HUES48 (cell line): ENCODE measurements around the gene UNC93A.
A peak's percentile ranks its signal among the peaks of the same experiment; 100 is the strongest.
"Not testable (repeated sequence)": the region's sequence is repeated elsewhere in the genome, so short reads cannot be mapped to it uniquely, and the experiment has no call there.

ENCODE experiments used
- H3K27ac ChIP-seq: one replicate; pipeline ENCODE4 v1.7.0; 2013; ENCODE audit warnings: low read depth, low read length, inconsistent platforms
- H3K27me3 ChIP-seq: 2 replicates; pipeline ENCODE4 v1.6.1; 2013; ENCODE audit warnings: mild to moderate bottlenecking, low read length; ENCODE audit not compliant: control insufficient read depth, insufficient read depth
- H3K36me3 ChIP-seq: 2 replicates; pipeline ENCODE4 v1.6.1; 2013; ENCODE audit warnings: low read length; ENCODE audit not compliant: control insufficient read depth, insufficient read depth
- H3K4me1 ChIP-seq: 2 replicates; pipeline ENCODE4 v1.6.1; 2013; ENCODE audit warnings: mild to moderate bottlenecking, low read length; ENCODE audit not compliant: control insufficient read depth, insufficient read depth
- H3K4me3 ChIP-seq: 2 replicates; pipeline ENCODE4 v1.5.1; 2013; ENCODE audit warnings: mild to moderate bottlenecking, low read depth, low read length
- H3K9ac ChIP-seq: 2 replicates; pipeline ENCODE4 v1.6.1; 2013; ENCODE audit warnings: mild to moderate bottlenecking, low read depth, low read length, moderate library complexity
- H3K9me3 ChIP-seq: 2 replicates; pipeline ENCODE4 v1.6.1; 2013; ENCODE audit warnings: low read length; ENCODE audit not compliant: control insufficient read depth, insufficient read depth

UNC93A gene

GRCh38 chr6:167290786-167291622, at the start of gene UNC93A:
UNC93A (plus strand) TSS chr6:167291315; CDS start chr6:167291490, 175 bp downstream.
- H3K4me3 ChIP-seq = no peak within 1 kb of the TSS
- H3K27ac ChIP-seq = no peak within 1 kb of the TSS
- H3K9ac ChIP-seq = no peak within 1 kb of the TSS
- H3K4me1 ChIP-seq = peaks cover 14% of the 10 kb centered on the region
- H3K36me3 ChIP-seq = no peaks in the 10 kb centered on the region
- H3K9me3 ChIP-seq = no peaks in the 10 kb centered on the region
- no peaks in the 10 kb centered on the region for H3K27me3 ChIP-seq

- Histone ChIP-seq H3K4me1 (peaks cover 47% of the 10 kb centered on the region), H3K36me3 (peaks cover 19% of the 10 kb centered on the region), H3K27ac (peak overlapping the region; percentile 21)
- H3K9ac ChIP-seq, H3K9me3 ChIP-seq, H3K27me3 ChIP-seq, H3K4me3 ChIP-seq: not testable (repeated sequence)
Measured at GRCh38 chr6:167241321-167242134, 49.6 kb upstream of the UNC93A start.

GRCh38 chr6:167242135-167242506, 49.0 kb upstream of the UNC93A start:
- H3K27me3 ChIP-seq, H3K9me3 ChIP-seq, H3K9ac ChIP-seq, H3K27ac ChIP-seq, H3K4me3 ChIP-seq: not testable (repeated sequence)
- Histone ChIP-seq H3K36me3 (peaks cover 23% of the 10 kb centered on the region), H3K4me1 (peaks cover 45% of the 10 kb centered on the region)

GRCh38 chr6:167242511-167243051, 48.5 kb upstream of the UNC93A start:
- H3K27me3 ChIP-seq, H3K9me3 ChIP-seq, H3K4me3 ChIP-seq, H3K9ac ChIP-seq: not testable (repeated sequence)
- Histone ChIP-seq H3K4me1 (peaks cover 44% of the 10 kb centered on the region), H3K36me3 (peaks cover 19% of the 10 kb centered on the region), H3K27ac (peak overlapping the region; percentile 6)

GRCh38 chr6:167244064-167244960, 46.8 kb upstream of the UNC93A start:
- Histone ChIP-seq H3K9ac (no peak overlapping the region), H3K27me3 (no peaks in the 10 kb centered on the region), H3K36me3 (peaks cover 5% of the 10 kb centered on the region), H3K4me1 (peaks cover 41% of the 10 kb centered on the region), H3K27ac (peak overlapping the region; percentile 69), H3K9me3 (no peaks in the 10 kb centered on the region), H3K4me3 (peak overlapping the region; percentile 27)

- H3K27me3 ChIP-seq = no peaks in the 10 kb centered on the region
- peak overlapping the region; percentile 69 for H3K27ac ChIP-seq
- peaks cover 5% of the 10 kb centered on the region for H3K36me3 ChIP-seq
- H3K4me3 ChIP-seq = peak overlapping the region; percentile 27
- no peaks in the 10 kb centered on the region for H3K9me3 ChIP-seq
- peaks cover 41% of the 10 kb centered on the region for H3K4me1 ChIP-seq
- no peak overlapping the region for H3K9ac ChIP-seq
Measured at GRCh38 chr6:167244991-167245390, 46.1 kb upstream of the UNC93A start.

GRCh38 chr6:167245591-167245990, 45.5 kb upstream of the UNC93A start:
- Histone ChIP-seq H3K27ac (peak overlapping the region; percentile 56), H3K9me3 (no peaks in the 10 kb centered on the region), H3K9ac (no peak overlapping the region), H3K4me1 (peaks cover 41% of the 10 kb centered on the region), H3K27me3 (no peaks in the 10 kb centered on the region), H3K4me3 (no peak overlapping the region), H3K36me3 (peaks cover 5% of the 10 kb centered on the region)

- Histone ChIP-seq H3K4me3 (no peak overlapping the region), H3K27ac (peak overlapping the region; percentile 21), H3K36me3 (peaks cover 5% of the 10 kb centered on the region), H3K27me3 (no peaks in the 10 kb centered on the region), H3K9ac (no peak overlapping the region), H3K9me3 (no peaks in the 10 kb centered on the region), H3K4me1 (peaks cover 39% of the 10 kb centered on the region)
Measured at GRCh38 chr6:167247814-167248595, 43.1 kb upstream of the UNC93A start.

- peaks cover 33% of the 10 kb centered on the region for H3K4me1 ChIP-seq
- not testable (repeated sequence) for H3K9ac ChIP-seq, H3K27me3 ChIP-seq, H3K4me3 ChIP-seq, H3K9me3 ChIP-seq, H3K27ac ChIP-seq, H3K36me3 ChIP-seq
Measured at GRCh38 chr6:167248878-167249455, 42.1 kb upstream of the UNC93A start.
